Erythroblast (primary cell): ENCODE results near the gene CTSC.

ENCODE experiments used
- GATA1 ChIP-seq: IDR thresholded peaks from 2 replicates; pipeline ENCODE4 v1.6.1; 2011; ENCODE audit warnings: low read depth, mild to moderate bottlenecking, control low read depth, low read length, moderate library complexity
- POLR2A ChIP-seq: IDR thresholded peaks from 2 replicates; pipeline ENCODE4 v1.6.1; 2011; ENCODE audit warnings: mild to moderate bottlenecking, low read length

DNA sequence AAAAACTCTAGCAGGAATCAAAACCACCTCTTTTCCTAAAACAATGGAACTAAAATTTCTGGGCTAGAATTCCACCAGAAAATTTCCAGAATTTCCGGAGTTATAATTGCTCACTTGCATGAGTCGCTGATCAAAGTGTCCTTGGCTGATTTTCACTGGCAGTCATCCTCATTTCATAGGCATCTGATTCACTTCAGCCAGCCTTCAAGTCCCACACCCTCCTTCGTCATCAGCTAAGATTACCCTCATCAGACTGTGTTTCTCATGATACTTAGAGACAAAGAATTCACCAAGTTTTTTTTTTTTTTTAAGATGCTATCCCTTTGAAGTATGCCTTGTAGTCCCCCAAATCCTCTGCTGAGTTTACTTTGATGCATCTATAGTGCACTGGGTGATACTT lies 90.8 kb downstream of the CTSC start:
- TF ChIP-seq POLR2A (no peak), GATA1 (no peak)
